C4-2B (cell line): Measurements from ENCODE around the gene BOK.
"Not testable (repeated sequence)": the region's sequence is repeated elsewhere in the genome, so short reads cannot be mapped to it uniquely, and the experiment has no call there.

Experiments
- H3K27ac ChIP-seq: fragments of 450-650 bp; 2 replicates; pipeline ENCODE4 v1.5.1; 2017
- CTCF ChIP-seq: fragments of 450-650 bp; conservative IDR thresholded peaks from 2 replicates; pipeline ENCODE4 v1.5.1; 2017; ENCODE audit warnings: mild to moderate bottlenecking
- ZFX ChIP-seq: fragments of 450-650 bp; IDR thresholded peaks from 2 replicates; pipeline ENCODE4 v1.6.1; 2017

BOK gene

GRCh38 chr2:241519669-241520068, 38.9 kb upstream of the BOK start:
- no peak overlapping the region for H3K27ac ChIP-seq
- TF ChIP-seq ZFX (no peak), CTCF (no peak)

DNA sequence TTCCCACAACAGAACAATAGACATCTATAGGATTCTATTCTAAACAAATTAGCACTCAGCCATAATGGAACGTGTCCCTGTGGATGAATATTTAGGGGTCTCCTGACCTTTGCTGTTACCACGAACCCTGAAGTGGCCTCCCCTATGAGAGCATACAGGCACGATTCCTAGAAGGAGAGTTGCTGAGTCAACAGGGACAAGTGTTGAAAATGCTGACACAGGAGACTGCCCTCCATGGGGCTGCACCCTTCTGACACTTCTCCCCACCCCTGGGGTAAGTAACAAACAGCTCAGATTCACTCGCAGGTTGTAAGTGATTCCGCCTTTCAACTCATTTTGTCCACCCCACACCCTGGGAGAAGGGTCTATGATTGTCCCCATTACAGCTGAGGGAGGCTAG, 36.1 kb upstream of the BOK start:
- TF ChIP-seq ZFX (no peak), CTCF (no peak)

GRCh38 chr2:241525818-241526780, 32.4 kb upstream of the BOK start:
- H3K27ac ChIP-seq = not testable (repeated sequence)

More for the DNA sequence above, 36.1 kb upstream of the BOK start:
- H3K27ac ChIP-seq = no peak overlapping the region

DNA sequence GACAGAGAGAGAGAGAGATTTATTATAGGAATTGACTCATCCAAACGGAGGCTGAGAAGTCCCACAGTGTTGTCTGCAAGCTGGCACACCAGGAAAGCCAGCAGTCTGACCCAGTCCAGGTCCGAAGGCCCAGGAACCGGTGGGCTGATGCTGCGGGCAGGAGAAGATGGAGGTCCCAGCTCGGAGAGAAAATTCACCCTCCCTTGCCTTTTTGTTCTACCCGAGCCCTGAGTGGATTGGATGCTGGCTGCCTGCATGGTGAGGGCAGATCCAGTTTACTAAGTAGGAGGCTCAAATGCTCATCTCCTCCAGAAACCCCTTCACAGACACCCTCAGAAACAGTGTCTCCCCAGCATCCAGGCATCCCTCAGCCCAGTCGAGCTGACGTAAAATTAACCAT, 28.0 kb upstream of the BOK start:
- TF ChIP-seq CTCF = no peak
- TF ChIP-seq ZFX = no peak
- H3K27ac ChIP-seq = no peak overlapping the region

GRCh38 chr2:241531161-241531722, 27.3 kb upstream of the BOK start:
- H3K27ac ChIP-seq = no peak overlapping the region
- TF ChIP-seq ZFX (no peak), CTCF (no peak)

DNA sequence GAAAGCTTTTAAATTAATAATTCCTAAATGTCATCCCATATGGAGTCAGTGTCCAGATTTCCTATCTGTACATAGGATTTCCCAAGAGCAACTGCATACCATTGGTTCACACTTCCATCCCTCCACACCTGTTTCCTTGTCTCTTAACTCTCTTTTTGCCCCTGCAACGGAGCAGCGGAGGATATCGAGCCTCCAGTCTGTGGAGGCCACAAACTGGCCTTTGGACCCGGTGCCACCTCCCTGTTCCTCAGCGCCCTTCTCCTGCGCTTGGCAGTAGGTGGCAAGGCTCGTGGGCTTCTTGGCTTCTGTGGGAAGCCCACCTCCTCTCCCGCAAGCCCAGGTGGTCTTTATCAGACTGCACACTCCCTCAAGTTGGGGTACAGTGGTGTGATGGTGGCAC, 26.4 kb upstream of the BOK start:
- TF ChIP-seq CTCF (no peak), ZFX (no peak)
- no peak overlapping the region for H3K27ac ChIP-seq

DNA sequence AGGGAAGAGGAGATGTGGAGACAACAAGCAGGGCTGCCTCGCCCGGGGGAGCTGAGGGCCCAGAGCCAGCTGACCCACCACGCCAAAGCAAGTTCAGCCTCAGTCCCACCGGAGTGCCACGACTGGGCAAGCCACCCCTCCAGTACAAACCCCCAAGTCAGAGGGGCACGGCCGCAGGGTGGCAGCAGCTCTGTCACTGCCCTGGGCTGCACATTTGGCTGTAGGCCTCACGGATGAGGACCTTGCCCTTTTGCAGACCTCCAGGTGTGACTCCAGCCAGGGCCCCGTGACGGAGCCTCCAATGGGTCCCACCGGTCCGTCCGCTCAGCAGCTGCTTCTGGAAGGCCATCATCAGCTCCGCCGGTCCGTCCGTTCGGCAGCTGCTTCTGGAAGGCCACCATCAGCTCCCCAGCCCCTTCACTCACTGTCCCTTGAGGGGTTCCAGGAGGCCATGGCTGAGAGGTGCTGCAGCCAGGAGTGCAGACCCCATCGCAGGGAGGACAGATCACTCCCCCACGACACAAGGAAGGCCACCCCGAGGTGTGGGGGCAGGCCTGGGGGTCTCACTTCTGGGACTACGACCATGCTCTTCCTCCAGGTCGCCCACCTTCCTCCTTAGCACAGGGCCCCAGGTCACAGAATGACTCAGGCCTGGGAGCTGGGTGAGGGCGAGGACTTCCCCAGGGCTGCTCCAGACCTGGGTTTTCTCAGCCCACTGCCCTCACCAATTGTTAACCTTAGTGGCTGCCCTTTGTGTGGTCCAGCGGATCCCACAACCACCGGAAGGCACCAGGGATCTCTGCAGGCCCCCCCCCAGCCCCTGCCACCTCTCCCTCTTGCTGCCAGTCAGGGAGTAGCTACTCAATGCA, 25.6 kb upstream of the BOK start:
- TF ChIP-seq ZFX (no peak), CTCF (no peak)
- H3K27ac ChIP-seq = no peak overlapping the region
